Measurements from ENCODE around the gene KCTD15. TPM values are rescaled to one million over a fixed set of nuclear protein-coding genes. Genes with fewer than 3 reads are reported as not detected.

KCTD15 gene
- total RNA-seq, 4 donors from 2014 or later, result 53.6 to 89.1 (median 72.5) TPM

DNA sequence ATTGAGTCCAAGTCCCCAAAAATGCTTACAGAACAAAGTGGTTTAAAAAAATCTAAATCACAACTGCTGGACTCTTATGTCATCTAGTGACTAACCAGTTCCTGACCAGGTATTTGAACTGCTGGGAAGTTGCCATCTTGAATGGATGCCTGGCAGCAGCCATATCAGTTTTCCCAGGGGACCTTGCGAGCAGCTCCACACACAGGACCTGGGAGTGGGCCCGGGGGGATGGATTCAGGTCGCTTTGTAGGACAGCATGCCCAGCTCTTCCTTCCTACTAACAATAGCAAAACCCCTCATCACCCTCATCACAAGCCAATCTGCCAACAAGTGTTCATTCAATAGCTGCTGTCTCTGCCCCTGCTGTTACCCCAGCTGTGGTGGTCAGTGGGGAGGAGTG, 65.3 kb downstream of the KCTD15 start:
- TF ChIP-seq, protein P1, sequence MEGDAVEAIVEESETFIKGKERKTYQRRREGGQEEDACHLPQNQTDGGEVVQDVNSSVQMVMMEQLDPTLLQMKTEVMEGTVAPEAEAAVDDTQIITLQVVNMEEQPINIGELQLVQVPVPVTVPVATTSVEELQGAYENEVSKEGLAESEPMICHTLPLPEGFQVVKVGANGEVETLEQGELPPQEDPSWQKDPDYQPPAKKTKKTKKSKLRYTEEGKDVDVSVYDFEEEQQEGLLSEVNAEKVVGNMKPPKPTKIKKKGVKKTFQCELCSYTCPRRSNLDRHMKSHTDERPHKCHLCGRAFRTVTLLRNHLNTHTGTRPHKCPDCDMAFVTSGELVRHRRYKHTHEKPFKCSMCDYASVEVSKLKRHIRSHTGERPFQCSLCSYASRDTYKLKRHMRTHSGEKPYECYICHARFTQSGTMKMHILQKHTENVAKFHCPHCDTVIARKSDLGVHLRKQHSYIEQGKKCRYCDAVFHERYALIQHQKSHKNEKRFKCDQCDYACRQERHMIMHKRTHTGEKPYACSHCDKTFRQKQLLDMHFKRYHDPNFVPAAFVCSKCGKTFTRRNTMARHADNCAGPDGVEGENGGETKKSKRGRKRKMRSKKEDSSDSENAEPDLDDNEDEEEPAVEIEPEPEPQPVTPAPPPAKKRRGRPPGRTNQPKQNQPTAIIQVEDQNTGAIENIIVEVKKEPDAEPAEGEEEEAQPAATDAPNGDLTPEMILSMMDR (IDR thresholded peaks at IDR 0.05), result no peak
- no peak for TF ChIP-seq POLR2A (IDR thresholded peaks at IDR 0.05)
- Histone ChIP-seq H3K4me1 (peaks cover 0 to 12% (median 0%) of the 10 kb centered on the region in 3 donors), H3K4me3 (no peak overlapping the region), H3K36me3 (no peaks in the 10 kb centered on the region), H3K27me3 (no peaks in the 10 kb centered on the region), H3K9me3 (no peaks in the 10 kb centered on the region), H3K27ac (no peak overlapping the region)
- DNase-seq, result no peak
- WGBS, 2 donors, result 87% methylated on average over 3 of the region's 3 CpGs; no CpG with 5 or more reads in 1 of the 2 donors
- intact Hi-C loops (cut with DNase I), result no loop called here

DNA sequence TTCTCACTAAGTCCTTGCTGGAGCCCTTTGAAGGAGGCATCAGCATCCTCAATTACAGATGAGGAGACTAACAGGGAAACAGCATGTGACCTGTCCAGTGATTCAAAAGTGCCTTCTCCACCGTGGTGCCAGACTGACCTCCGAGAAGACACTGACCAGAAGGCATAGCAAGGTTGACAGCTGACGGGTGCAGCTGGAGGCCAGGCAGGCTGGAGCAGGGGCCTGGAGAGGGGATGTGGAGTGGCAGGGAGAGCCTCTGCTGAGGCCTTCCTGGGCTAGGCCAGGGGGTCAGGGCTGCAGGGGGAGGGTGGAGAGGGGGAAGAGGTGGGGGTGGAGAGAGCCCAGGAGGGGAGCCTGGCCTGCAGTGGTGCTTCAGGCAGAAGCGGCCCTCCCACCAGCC, 66.3 kb downstream of the KCTD15 start:
- no peak for TF ChIP-seq POLR2A (IDR thresholded peaks at IDR 0.05)
- TF ChIP-seq, protein P1 (IDR thresholded peaks at IDR 0.05), result no peak
- Histone ChIP-seq H3K27ac (no peak overlapping the region), H3K36me3 (no peaks in the 10 kb centered on the region), H3K27me3 (no peaks in the 10 kb centered on the region), H3K9me3 (no peaks in the 10 kb centered on the region), H3K4me3 (no peak overlapping the region), H3K4me1 (peaks cover 0 to 22% (median 0%) of the 10 kb centered on the region in 3 donors)
- WGBS, 2 donors, result 60 to 72% methylated on average over 2 to 4 of the region's 4 CpGs
- no peak for DNase-seq
- intact Hi-C loops (cut with DNase I), result no loop called here

DNA sequence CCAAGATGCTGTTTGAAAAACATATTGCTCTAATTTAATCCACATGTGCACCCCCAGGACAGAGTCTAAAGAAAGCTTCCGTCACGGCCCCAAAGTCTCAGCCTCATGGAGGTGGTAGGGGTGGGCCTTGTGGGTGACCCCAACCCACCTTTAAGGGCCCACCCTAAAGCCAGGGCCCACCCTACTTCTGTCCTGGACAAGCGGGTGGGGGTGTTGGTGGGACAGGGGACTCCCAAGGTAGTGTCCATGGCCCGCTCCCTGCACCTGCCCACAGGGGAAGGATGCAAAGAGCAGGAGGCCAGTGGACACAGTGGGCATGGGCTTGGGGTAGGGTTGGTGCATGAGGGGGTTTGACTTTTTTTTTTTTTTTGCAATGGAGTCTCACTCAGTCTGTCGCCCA, 66.8 kb downstream of the KCTD15 start:
- no peak overlapping the region for H3K27ac ChIP-seq
- WGBS, 2 donors, result 80 to 100% methylated on average over 1 to 4 of the region's 5 CpGs
- TF ChIP-seq, protein P1 (IDR thresholded peaks at IDR 0.05), result no peak
- TF ChIP-seq POLR2A (IDR thresholded peaks at IDR 0.05), result no peak
- no peaks in the 10 kb centered on the region for H3K36me3 ChIP-seq
- DNase-seq, result no peak
- H3K4me1 ChIP-seq, result peaks cover 0 to 26% (median 0%) of the 10 kb centered on the region in 3 donors
- no peaks in the 10 kb centered on the region for H3K9me3 ChIP-seq
- H3K4me3 ChIP-seq, result no peak overlapping the region
- no peaks in the 10 kb centered on the region for H3K27me3 ChIP-seq
- intact Hi-C loops (cut with DNase I), result no loop called here

DNA sequence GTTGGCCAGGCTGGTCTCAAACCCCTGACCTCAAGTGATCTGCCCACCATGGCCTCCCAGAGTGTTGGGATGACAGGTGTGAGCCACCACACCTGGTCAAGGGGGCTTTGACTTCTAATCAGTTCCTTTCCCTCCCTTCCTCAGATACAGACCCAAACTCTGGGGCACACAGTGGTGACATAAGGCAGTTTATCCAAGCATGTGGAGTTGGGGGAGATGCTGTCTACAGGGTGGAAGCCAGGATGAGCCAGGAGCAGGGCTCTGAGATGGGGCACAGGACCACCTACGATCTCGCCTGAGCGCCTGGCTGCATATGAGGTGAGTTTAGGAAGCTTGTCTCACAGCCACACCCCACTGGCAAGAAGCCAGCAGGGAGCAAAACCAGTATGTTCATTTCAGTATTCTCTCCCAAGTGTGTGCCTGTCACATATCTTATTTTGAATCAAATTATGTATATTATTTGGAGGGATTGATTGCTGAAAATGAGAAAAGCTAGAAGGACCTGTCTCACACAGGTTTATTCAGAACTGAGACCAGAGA, 67.7 kb downstream of the KCTD15 start:
- TF ChIP-seq POLR2A (IDR thresholded peaks at IDR 0.05), result no peak
- TF ChIP-seq, protein P1 (IDR thresholded peaks at IDR 0.05), result no peak
- WGBS, 2 donors, result 24 to 80% methylated on average over 3 of the region's 3 CpGs
- no peaks in the 10 kb centered on the region for H3K27me3 ChIP-seq
- DNase-seq, result no peak
- H3K4me1 ChIP-seq, result peaks cover 7 to 36% (median 7%) of the 10 kb centered on the region in 3 donors
- H3K9me3 ChIP-seq, result no peaks in the 10 kb centered on the region
- H3K27ac ChIP-seq, result no peak overlapping the region
- H3K4me3 ChIP-seq, result no peak overlapping the region
- no peaks in the 10 kb centered on the region for H3K36me3 ChIP-seq
- intact Hi-C loops (cut with DNase I), result no loop called here

DNA sequence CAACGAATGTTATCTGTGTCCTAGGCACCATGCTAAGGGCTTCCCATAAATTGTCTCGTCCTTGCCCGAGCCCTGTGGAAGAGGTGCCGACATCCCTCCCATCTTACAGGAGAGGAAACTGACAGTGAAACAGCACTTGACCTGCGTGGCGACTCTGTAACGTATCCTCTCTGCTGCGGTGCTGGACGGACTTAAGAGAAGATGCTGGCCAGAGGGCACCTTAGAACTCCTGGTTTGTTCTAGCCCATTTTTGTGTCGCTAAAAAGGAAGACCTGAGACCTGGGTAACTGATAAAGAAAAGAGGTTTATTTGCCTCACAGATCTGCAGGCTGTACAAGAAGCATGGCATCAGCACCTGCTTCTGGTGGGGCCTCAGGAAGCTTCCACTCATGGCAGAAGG, 68.6 kb downstream of the KCTD15 start:
- intact Hi-C loops (cut with DNase I), result no loop called here
- no peaks in the 10 kb centered on the region for H3K27me3 ChIP-seq
- H3K27ac ChIP-seq, result no peak overlapping the region
- no peak for TF ChIP-seq POLR2A (IDR thresholded peaks at IDR 0.05)
- TF ChIP-seq, protein P1 (IDR thresholded peaks at IDR 0.05), result no peak
- WGBS, 2 donors, result 70 to 72% methylated on average over 4 to 9 of the region's 10 CpGs
- no peak for DNase-seq
- H3K9me3 ChIP-seq, result no peaks in the 10 kb centered on the region
- peaks cover 7 to 38% (median 7%) of the 10 kb centered on the region in 3 donors for H3K4me1 ChIP-seq
- H3K4me3 ChIP-seq, result no peak overlapping the region
- no peaks in the 10 kb centered on the region for H3K36me3 ChIP-seq

Other genes with a start within 250 kb of the KCTD15 start
- gene CHST8, start 174.9 kb upstream of the KCTD15 start, total RNA-seq, result under 1 TPM in 1 of 4 donors, not detected in 3; 0.38 TPM